ENCODE data around the gene DACT1.
"Not testable (repeated sequence)": the region's sequence is repeated elsewhere in the genome, so short reads cannot be mapped to it uniquely, and the experiment has no call there.

DACT1 gene

GRCh38 chr14:58637391-58638230 lies at the start of gene DACT1:
Gene DACT1, plus strand, starts transcription at chr14:58637962. Its CDS starts 241 bp downstream, at chr14:58638203.
- Histone ChIP-seq H3K9me3 (ENCODE audit: control insufficient read depth in 1 of 2, low read length in 2 of 2) (no peaks in the 10 kb centered on the region), H3K27ac (ENCODE audit: low read depth, low read length) (peak within 1 kb of the TSS; percentile 68), H3K4me1 (ENCODE audit: control insufficient read depth in 1 of 2, insufficient read depth in 2 of 2, low read length in 2 of 2) (peaks cover 18 to 23% of the 10 kb centered on the region in 2 donors), H3K27me3 (ENCODE audit: control insufficient read depth in 1 of 2, insufficient read depth in 2 of 2, low read length in 2 of 2) (peaks cover 0 to 4% of the 10 kb centered on the region in 2 donors), H3K36me3 (ENCODE audit: control insufficient read depth in 1 of 2, insufficient read depth in 2 of 2, low read length in 2 of 2) (peaks cover 0 to 3% of the 10 kb centered on the region in 2 donors), H3K9ac (ENCODE audit: low read depth in 1 of 2, low read length in 2 of 2) (peak within 1 kb of the TSS; percentile 40 to 57), H3K4me3 (ENCODE audit: low read depth in 1 of 2, low read length in 2 of 2) (peak within 1 kb of the TSS; percentile 70 to 76)

DNA sequence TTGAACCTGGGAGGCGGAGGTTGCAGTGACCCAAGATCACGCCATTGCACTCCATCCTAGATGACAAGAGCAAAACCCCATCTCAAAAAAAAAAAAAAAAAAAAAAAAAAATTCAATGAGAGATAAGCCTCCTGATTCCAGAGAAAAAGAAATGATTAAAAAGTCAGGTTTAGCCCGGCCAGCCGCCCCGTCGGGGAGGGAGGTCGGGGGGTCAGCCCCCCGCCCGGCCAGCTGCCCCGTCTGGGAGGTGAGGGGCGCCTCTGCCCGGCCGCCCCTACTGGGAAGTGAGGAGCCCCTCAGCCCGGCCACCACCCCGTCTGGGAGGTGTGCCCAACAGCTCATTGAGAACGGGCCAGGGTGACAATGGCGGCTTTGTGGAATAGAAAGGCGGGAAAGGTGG lies 49.4 kb upstream of the DACT1 start:
- H3K9ac ChIP-seq (ENCODE audit: low read depth in 1 of 2, low read length in 2 of 2); H3K27ac ChIP-seq (ENCODE audit: low read depth, low read length): not testable (repeated sequence)

DNA sequence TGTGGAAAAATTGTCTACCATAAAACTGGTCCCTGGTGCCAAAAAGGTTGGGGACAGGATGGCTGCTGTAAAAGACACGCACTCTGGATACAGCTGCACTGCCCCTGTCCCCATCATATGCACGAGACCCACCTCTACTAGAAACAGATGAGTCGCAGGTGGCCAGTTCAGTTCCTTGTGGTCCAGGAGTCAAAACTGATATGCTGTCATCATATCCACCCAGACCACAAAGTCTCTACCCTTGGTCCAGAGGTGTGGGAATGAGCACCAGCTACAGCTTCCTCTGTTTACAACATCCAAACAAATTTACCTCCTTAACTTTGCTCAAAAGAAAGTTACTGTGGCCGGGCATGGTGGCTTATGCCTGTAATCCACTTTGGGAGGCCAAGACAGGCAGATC lies 43.8 kb upstream of the DACT1 start:
- Histone ChIP-seq H3K36me3 (ENCODE audit: control insufficient read depth in 1 of 2, insufficient read depth in 2 of 2, low read length in 2 of 2) (no peaks in the 10 kb centered on the region), H3K27me3 (ENCODE audit: control insufficient read depth in 1 of 2, insufficient read depth in 2 of 2, low read length in 2 of 2) (no peaks in the 10 kb centered on the region), H3K9me3 (ENCODE audit: control insufficient read depth in 1 of 2, low read length in 2 of 2) (no peaks in the 10 kb centered on the region), H3K4me1 (ENCODE audit: control insufficient read depth in 1 of 2, insufficient read depth in 2 of 2, low read length in 2 of 2) (no peaks in the 10 kb centered on the region), H3K27ac (ENCODE audit: low read depth, low read length) (no peak overlapping the region), H3K4me3 (ENCODE audit: low read depth in 1 of 2, low read length in 2 of 2) (no peak overlapping the region), H3K9ac (ENCODE audit: low read depth in 1 of 2, low read length in 2 of 2) (no peak overlapping the region)

More for the DNA sequence above, 49.4 kb upstream of the DACT1 start:
- H3K27me3 ChIP-seq (ENCODE audit: control insufficient read depth in 1 of 2, insufficient read depth in 2 of 2, low read length in 2 of 2); H3K9me3 ChIP-seq (ENCODE audit: control insufficient read depth in 1 of 2, low read length in 2 of 2); H3K4me3 ChIP-seq (ENCODE audit: low read depth in 1 of 2, low read length in 2 of 2); H3K4me1 ChIP-seq (ENCODE audit: control insufficient read depth in 1 of 2, insufficient read depth in 2 of 2, low read length in 2 of 2); H3K36me3 ChIP-seq (ENCODE audit: control insufficient read depth in 1 of 2, insufficient read depth in 2 of 2, low read length in 2 of 2): not testable (repeated sequence)

- H3K9me3 ChIP-seq (ENCODE audit: control insufficient read depth in 1 of 2, low read length in 2 of 2), result no peaks in the 10 kb centered on the region
- H3K9ac ChIP-seq (ENCODE audit: low read depth in 1 of 2, low read length in 2 of 2), result no peak overlapping the region
- no peaks in the 10 kb centered on the region for H3K4me1 ChIP-seq (ENCODE audit: control insufficient read depth in 1 of 2, insufficient read depth in 2 of 2, low read length in 2 of 2)
- H3K27me3 ChIP-seq (ENCODE audit: control insufficient read depth in 1 of 2, insufficient read depth in 2 of 2, low read length in 2 of 2), result no peaks in the 10 kb centered on the region
- H3K4me3 ChIP-seq (ENCODE audit: low read depth in 1 of 2, low read length in 2 of 2), result no peak overlapping the region
- no peaks in the 10 kb centered on the region for H3K36me3 ChIP-seq (ENCODE audit: control insufficient read depth in 1 of 2, insufficient read depth in 2 of 2, low read length in 2 of 2)
- no peak overlapping the region for H3K27ac ChIP-seq (ENCODE audit: low read depth, low read length)
Observed at GRCh38 chr14:58597041-58597440, 40.7 kb upstream of the DACT1 start.

DNA sequence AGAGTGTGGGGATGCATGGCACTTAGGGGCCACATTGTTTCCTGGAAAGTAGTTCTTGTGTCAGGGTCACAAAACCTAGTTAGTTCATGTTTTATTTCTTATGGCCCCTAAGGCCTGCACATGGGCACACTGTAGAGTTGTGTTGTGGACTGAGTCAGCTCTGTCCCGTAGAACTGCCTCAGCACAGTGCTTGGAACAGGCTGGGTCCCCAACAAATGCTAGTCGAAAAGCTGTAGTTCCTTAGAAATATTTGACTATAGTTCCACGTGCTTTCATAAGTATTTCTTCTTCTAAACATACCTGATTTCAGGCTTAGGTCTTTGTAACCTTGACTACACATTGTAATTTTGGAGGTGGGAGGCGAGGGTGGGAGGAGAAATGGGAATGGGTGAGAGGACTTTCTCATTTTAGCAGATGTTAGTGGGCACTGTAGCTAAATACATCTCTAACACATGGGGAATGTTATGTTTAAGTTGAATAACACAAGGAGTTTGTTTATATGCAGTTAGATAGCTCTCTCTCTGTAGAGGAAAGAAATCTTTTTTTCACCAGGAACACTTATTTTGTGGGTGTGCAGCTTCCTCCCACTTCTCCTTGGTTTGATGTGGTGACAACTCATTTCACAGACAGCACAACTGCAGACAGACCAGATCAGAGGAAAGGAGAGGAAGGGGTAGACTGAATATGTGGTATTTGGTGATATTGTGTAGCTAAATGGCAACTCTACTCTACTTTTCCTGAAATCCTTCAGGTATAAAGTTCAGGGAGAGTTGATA lies 39.5 kb upstream of the DACT1 start:
- no peaks in the 10 kb centered on the region for H3K9me3 ChIP-seq (ENCODE audit: control insufficient read depth in 1 of 2, low read length in 2 of 2)
- H3K4me3 ChIP-seq (ENCODE audit: low read depth in 1 of 2, low read length in 2 of 2), result no peak overlapping the region
- H3K4me1 ChIP-seq (ENCODE audit: control insufficient read depth in 1 of 2, insufficient read depth in 2 of 2, low read length in 2 of 2), result no peaks in the 10 kb centered on the region
- H3K36me3 ChIP-seq (ENCODE audit: control insufficient read depth in 1 of 2, insufficient read depth in 2 of 2, low read length in 2 of 2), result no peaks in the 10 kb centered on the region
- no peak overlapping the region for H3K27ac ChIP-seq (ENCODE audit: low read depth, low read length)
- no peaks in the 10 kb centered on the region for H3K27me3 ChIP-seq (ENCODE audit: control insufficient read depth in 1 of 2, insufficient read depth in 2 of 2, low read length in 2 of 2)
- H3K9ac ChIP-seq (ENCODE audit: low read depth in 1 of 2, low read length in 2 of 2), result no peak overlapping the region

DNA sequence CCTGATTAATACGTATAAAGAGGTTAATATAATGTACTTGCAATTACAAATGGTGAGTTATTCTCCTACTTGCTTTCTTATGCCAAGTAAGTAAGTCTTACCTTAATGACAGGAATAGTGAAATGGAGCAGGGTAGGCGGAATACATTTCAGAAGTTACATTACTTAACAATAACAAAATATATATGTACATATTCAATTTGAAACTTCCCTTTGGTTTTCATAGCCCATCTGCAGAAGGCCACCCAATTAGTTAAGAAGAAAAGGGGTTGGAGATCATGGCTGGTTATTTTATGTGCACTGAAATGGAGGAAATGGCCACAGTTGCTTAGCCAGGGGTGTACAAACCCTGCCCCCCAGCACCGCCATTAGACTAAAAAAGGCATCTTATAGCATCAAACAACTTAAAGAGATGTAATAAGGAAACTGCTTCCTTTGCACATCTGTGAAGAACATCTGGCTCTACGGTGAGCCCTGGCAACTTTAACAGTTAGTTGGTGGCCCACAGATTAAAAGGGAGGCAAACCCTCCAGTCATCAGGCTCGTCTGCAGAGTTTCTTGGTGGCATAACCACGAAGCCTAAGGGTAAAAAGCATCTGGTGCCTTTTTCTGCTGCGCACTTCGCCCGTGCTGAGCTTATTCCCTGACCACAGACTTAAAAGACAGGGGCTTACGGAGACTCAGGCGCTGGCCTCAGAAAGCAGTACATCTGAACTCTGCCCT lies 38.8 kb upstream of the DACT1 start:
- Histone ChIP-seq H3K4me3 (ENCODE audit: low read depth in 1 of 2, low read length in 2 of 2) (no peak overlapping the region), H3K9ac (ENCODE audit: low read depth in 1 of 2, low read length in 2 of 2) (no peak overlapping the region), H3K4me1 (ENCODE audit: control insufficient read depth in 1 of 2, insufficient read depth in 2 of 2, low read length in 2 of 2) (no peaks in the 10 kb centered on the region), H3K27ac (ENCODE audit: low read depth, low read length) (no peak overlapping the region), H3K27me3 (ENCODE audit: control insufficient read depth in 1 of 2, insufficient read depth in 2 of 2, low read length in 2 of 2) (no peaks in the 10 kb centered on the region), H3K9me3 (ENCODE audit: control insufficient read depth in 1 of 2, low read length in 2 of 2) (no peaks in the 10 kb centered on the region), H3K36me3 (ENCODE audit: control insufficient read depth in 1 of 2, insufficient read depth in 2 of 2, low read length in 2 of 2) (no peaks in the 10 kb centered on the region)

DNA sequence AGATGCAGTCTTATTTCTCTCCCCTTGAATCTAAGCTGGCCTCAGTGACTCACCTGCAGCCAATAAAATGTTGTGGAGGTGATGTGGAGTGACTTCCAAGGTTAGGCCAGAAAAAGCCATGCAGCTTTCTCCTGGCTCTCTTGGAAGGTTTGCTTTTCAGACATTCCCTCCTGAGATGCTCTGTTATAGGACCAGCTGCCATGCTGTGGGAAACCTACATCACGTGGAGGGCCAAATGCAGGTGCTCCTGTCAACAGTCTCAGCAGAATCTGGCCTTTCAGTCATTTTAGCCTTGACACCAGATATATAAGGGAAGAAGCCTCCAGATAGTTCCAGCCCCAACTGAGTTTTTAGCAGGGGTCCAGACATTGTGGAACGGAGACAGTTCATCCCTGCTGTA lies 38.1 kb upstream of the DACT1 start:
- H3K27ac ChIP-seq (ENCODE audit: low read depth, low read length), result no peak overlapping the region
- H3K9me3 ChIP-seq (ENCODE audit: control insufficient read depth in 1 of 2, low read length in 2 of 2), result no peaks in the 10 kb centered on the region
- no peak overlapping the region for H3K4me3 ChIP-seq (ENCODE audit: low read depth in 1 of 2, low read length in 2 of 2)
- no peaks in the 10 kb centered on the region for H3K27me3 ChIP-seq (ENCODE audit: control insufficient read depth in 1 of 2, insufficient read depth in 2 of 2, low read length in 2 of 2)
- no peak overlapping the region for H3K9ac ChIP-seq (ENCODE audit: low read depth in 1 of 2, low read length in 2 of 2)
- no peaks in the 10 kb centered on the region for H3K4me1 ChIP-seq (ENCODE audit: control insufficient read depth in 1 of 2, insufficient read depth in 2 of 2, low read length in 2 of 2)
- no peaks in the 10 kb centered on the region for H3K36me3 ChIP-seq (ENCODE audit: control insufficient read depth in 1 of 2, insufficient read depth in 2 of 2, low read length in 2 of 2)

GRCh38 chr14:58605465-58605864 lies 32.3 kb upstream of the DACT1 start:
- Histone ChIP-seq H3K4me1 (ENCODE audit: control insufficient read depth in 1 of 2, insufficient read depth in 2 of 2, low read length in 2 of 2) (no peaks in the 10 kb centered on the region), H3K9ac (ENCODE audit: low read depth in 1 of 2, low read length in 2 of 2) (no peak overlapping the region), H3K27me3 (ENCODE audit: control insufficient read depth in 1 of 2, insufficient read depth in 2 of 2, low read length in 2 of 2) (no peaks in the 10 kb centered on the region), H3K4me3 (ENCODE audit: low read depth in 1 of 2, low read length in 2 of 2) (no peak overlapping the region), H3K27ac (ENCODE audit: low read depth, low read length) (no peak overlapping the region), H3K36me3 (ENCODE audit: control insufficient read depth in 1 of 2, insufficient read depth in 2 of 2, low read length in 2 of 2) (no peaks in the 10 kb centered on the region), H3K9me3 (ENCODE audit: control insufficient read depth in 1 of 2, low read length in 2 of 2) (no peaks in the 10 kb centered on the region)

GRCh38 chr14:58607131-58607951 lies 30.4 kb upstream of the DACT1 start:
- no peak overlapping the region for H3K27ac ChIP-seq (ENCODE audit: low read depth, low read length)
- no peaks in the 10 kb centered on the region for H3K36me3 ChIP-seq (ENCODE audit: control insufficient read depth in 1 of 2, insufficient read depth in 2 of 2, low read length in 2 of 2)
- no peak overlapping the region for H3K4me3 ChIP-seq (ENCODE audit: low read depth in 1 of 2, low read length in 2 of 2)
- H3K27me3 ChIP-seq (ENCODE audit: control insufficient read depth in 1 of 2, insufficient read depth in 2 of 2, low read length in 2 of 2), result no peaks in the 10 kb centered on the region
- no peaks in the 10 kb centered on the region for H3K9me3 ChIP-seq (ENCODE audit: control insufficient read depth in 1 of 2, low read length in 2 of 2)
- H3K4me1 ChIP-seq (ENCODE audit: control insufficient read depth in 1 of 2, insufficient read depth in 2 of 2, low read length in 2 of 2), result no peaks in the 10 kb centered on the region
- H3K9ac ChIP-seq (ENCODE audit: low read depth in 1 of 2, low read length in 2 of 2), result no peak overlapping the region
